Kidney (tissue), 14 donors: ENCODE measurements around the gene IDH3B. TPM values are rescaled to one million over a fixed set of nuclear protein-coding genes. Genes with fewer than 3 reads are reported as not detected.

ENCODE experiments used
- DNase-seq, 5 donors: peaks; one replicate each; pipeline ENCODE4 v3.0.0-alpha.2; 2013 to 2020
- FAIRE-seq: peaks from 2 replicates; lab custom pipeline; 2012; peaks lifted over from hg19 to GRCh38; lab: Jason Lieb, UNC
- H3K27ac ChIP-seq, 2 donors: one replicate each; pipeline ENCODE4 v1.7.0; 2013; ENCODE audit warnings: low read depth in 2 of 2, low read length in 2 of 2, inconsistent platforms in 1 of 2
- H3K27me3 ChIP-seq: one replicate; pipeline ENCODE4 v1.7.1; 2013; ENCODE audit warnings: low read length, inconsistent platforms; ENCODE audit not compliant: control insufficient read depth, insufficient read depth
- H3K36me3 ChIP-seq, 3 donors: one replicate each; pipeline versions ENCODE4 v1.7.0 to v1.7.1; 2013; ENCODE audit warnings: low read length in 3 of 3, control low read depth in 1 of 3, inconsistent platforms in 1 of 3; ENCODE audit not compliant: insufficient read depth in 3 of 3, control insufficient read depth in 2 of 3
- H3K4me1 ChIP-seq, 3 donors: one replicate each; pipeline versions ENCODE4 v1.7.0 to v1.7.1; 2013; ENCODE audit warnings: low read length in 3 of 3, inconsistent platforms in 1 of 3, low read depth in 1 of 3; ENCODE audit not compliant: control insufficient read depth in 2 of 3, insufficient read depth in 2 of 3
- H3K4me3 ChIP-seq, 3 donors: one replicate each; pipeline versions ENCODE4 v1.7.0 to v1.8.1; 2013; ENCODE audit warnings: low read length in 3 of 3, control low read depth in 1 of 3, inconsistent platforms in 1 of 3
- H3K9ac ChIP-seq, 3 donors: one replicate each; pipeline versions ENCODE4 v1.7.0 to v1.7.1; 2013; ENCODE audit warnings: low read length in 3 of 3, control low read depth in 1 of 3, inconsistent platforms in 1 of 3
- H3K9me3 ChIP-seq, 3 donors: one replicate each; pipeline versions ENCODE4 v1.7.0 to v1.7.1; 2013; ENCODE audit warnings: low read length in 3 of 3, control low read depth in 1 of 3, inconsistent platforms in 1 of 3; ENCODE audit not compliant: control insufficient read depth in 2 of 3, insufficient read depth in 1 of 3
- CTCF ChIP-seq: IDR thresholded peaks from 3 replicates; pipeline ENCODE4 v1.5.1; 2012; ENCODE audit warnings: mild to moderate bottlenecking, moderate library complexity, borderline replicate concordance; ENCODE audit not compliant: insufficient read depth; ENCODE audit errors: extremely low read depth
- intact Hi-C: fragments of 100-400 bp; cut with DNase I; formaldehyde crosslinking; loops from one replicate; pipeline ENCODE4 v1.11.1; 2022
- polyA plus RNA-seq: library from polyadenylated mRNA; stranded (reverse); fragments of 350-450 nt; fragmentation: Illumina TruSeq; extraction: RNeasy Lipid Tissue Mini Kit (QIAGEN cat#74804); gene quantifications from one replicate; pipeline ENCODE4 v1.2.3, GENCODE V29; 2014; ENCODE audit warnings: low read depth, low replicate concordance; ENCODE audit not compliant: insufficient read depth
- total RNA-seq: library from RNA; stranded (reverse); fragmentation: NEBNext Ultra II Directional; extraction: Animal tissue kit (Norgen Biotek cat#: 25700); gene quantifications from one replicate; pipeline ENCODE4 v1.2.1, GENCODE V29; 2021
- donor health status: control.
- donor health status: control.
- donor health status: control.
- donor health status: control.
- donor health status: control.
- donor health status: DM: yes; HTN: yes; CAD: no.
- donor health status: Normal renal cell carcinoma (clear cell type).

Gene IDH3B
- total and polyA plus RNA-seq, 2 donors from 2014 or later = 77.3 to 134 TPM

- Histone ChIP-seq H3K4me1 (peaks cover 0 to 4% (median 0%) of the 10 kb centered on the region in 3 donors), H3K9me3 (no peaks in the 10 kb centered on the region), H3K27me3 (peaks cover 8% of the 10 kb centered on the region), H3K27ac (peak within 1 kb of the TSS; percentile 57), H3K4me3 (peak within 1 kb of the TSS; percentile 40 to 46 (median 41)), H3K36me3 (no peaks in the 10 kb centered on the region), H3K9ac (peak within 1 kb of the TSS; percentile 0 to 36 (median 21))
- peak; percentile 58 to 82 (median 77) for DNase-seq
- no peak for FAIRE-seq
- intact Hi-C loops = no loop called here
- no peak for TF ChIP-seq CTCF
Observed at GRCh38 chr20:2692036-2692885, 28.2 kb upstream of the IDH3B start, which contains the start of gene EBF4. TSS of gene EBF4 (plus strand) at chr20:2692780. CDS start at chr20:2693646, 866 bp downstream.

- H3K4me1 ChIP-seq = peaks cover 0 to 4% (median 0%) of the 10 kb centered on the region in 3 donors
- no peaks in the 10 kb centered on the region for H3K36me3 ChIP-seq
- peak overlapping the region in 2 of 3 donors; percentile 40 to 41 for H3K4me3 ChIP-seq
- intact Hi-C loops = no loop called here
- no peak for FAIRE-seq
- peaks cover 8% of the 10 kb centered on the region for H3K27me3 ChIP-seq
- peak overlapping the region in 1 of 2 donors; percentile 57 for H3K27ac ChIP-seq
- no peaks in the 10 kb centered on the region for H3K9me3 ChIP-seq
- DNase-seq = peak in 1 of 5 donors; percentile 50
- no peak for TF ChIP-seq CTCF
- peak overlapping the region in 1 of 3 donors; percentile 21 for H3K9ac ChIP-seq
Observed at GRCh38 chr20:2691663-2692035, 27.6 kb upstream of the IDH3B start.

GRCh38 chr20:2691127-2691526 lies 27.1 kb upstream of the IDH3B start:
- peak in 1 of 5 donors; percentile 21 for DNase-seq
- TF ChIP-seq CTCF = no peak
- intact Hi-C loops = no loop called here
- no peaks in the 10 kb centered on the region for H3K9me3 ChIP-seq
- no peaks in the 10 kb centered on the region for H3K36me3 ChIP-seq
- no peak overlapping the region for H3K27ac ChIP-seq
- peaks cover 8% of the 10 kb centered on the region for H3K27me3 ChIP-seq
- H3K4me1 ChIP-seq = peaks cover 0 to 4% (median 0%) of the 10 kb centered on the region in 3 donors
- no peak for FAIRE-seq
- no peak overlapping the region for H3K9ac ChIP-seq
- H3K4me3 ChIP-seq = no peak overlapping the region
